ENCODE results near the gene ITGB7. TPM values are rescaled to one million over a fixed set of nuclear protein-coding genes. Genes with fewer than 3 reads are reported as not detected.

The ITGB7 gene
- 0.47 and 1.4 TPM in 2 replicates for total RNA-seq

DNA sequence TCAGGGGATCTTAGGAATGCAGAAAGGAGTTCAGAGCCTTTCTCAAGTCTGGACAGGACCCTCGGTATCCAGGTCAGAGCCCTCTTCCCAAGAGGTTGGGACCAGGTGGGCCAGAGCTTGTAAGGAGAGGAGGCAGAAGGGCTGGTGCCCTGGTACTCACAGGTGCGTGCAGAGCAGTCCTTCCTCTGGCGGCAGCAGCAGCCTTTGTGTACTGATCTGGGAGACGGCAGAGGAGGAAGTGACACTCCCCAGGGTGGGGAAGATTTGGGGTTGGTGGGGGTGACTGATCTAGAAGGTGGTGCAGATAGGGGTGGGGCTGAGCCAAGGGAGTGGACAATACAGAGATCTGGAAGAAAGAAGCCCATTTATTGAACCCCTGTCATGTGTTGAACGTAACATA, at the start of gene ITGB7:
TSS of gene ITGB7 (minus strand) at position 210 of the 400 bp plus-strand sequence. CDS start 6,808 bp downstream, outside the sequence.

GRCh38 chr12:53231921-53232645, 25.0 kb upstream of the ITGB7 start, which contains the start of gene RARG:
Gene RARG, minus strand, starts transcription at chr12:53232209. Its CDS starts 4,664 bp downstream, at chr12:53227545.

DNA sequence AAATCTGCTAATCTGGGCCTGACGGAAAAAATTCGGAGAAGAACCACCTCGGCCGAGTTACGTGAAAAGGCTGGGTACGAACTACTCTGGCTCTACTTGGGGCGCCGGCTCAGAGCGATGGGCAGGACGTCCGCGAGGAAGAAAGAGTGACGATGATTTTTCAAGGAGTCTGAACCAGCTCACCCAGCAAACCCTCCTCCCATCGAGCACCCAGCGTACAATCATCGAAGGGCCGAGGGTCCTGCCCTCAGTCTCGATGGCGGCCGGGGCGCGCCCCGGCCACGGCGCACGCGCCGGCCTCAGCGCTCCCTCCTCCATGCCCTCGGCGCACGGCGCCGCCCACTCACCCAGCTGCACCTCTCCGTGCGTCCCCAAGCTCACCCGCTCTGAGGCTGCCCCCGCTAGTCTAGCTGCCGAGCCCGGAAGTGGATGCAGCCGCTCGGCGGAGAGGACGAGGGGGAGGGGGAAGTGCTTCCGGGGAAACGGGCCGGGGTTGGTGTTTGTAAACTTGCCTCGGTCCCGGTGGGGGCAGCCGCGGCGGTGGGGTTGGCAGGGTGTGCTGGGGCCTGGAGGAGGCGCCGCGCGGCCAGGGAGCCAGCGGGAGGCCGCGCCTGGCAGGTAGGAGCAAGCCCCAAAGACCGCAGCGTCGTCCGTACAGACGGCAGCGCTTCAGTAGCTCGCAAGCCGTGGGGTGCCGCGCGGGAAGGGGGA, 26.7 kb downstream of the ITGB7 start, which contains the start of the genes CSAD and ZNF740:
TSS of gene CSAD (minus strand) at position 706 of the 711 bp plus-strand sequence. CDS start 7,455 bp downstream, outside the sequence.
TSS of gene ZNF740 (plus strand) at position 503 of the 711 bp plus-strand sequence. CDS start 1,262 bp downstream, outside the sequence.

Other genes starting within 250 kb of the ITGB7 start
- gene EIF4B, start 200.8 kb downstream of the ITGB7 start, total RNA-seq = 1,255 and 1,854 TPM in 2 replicates
- gene TNS2, start 157.2 kb downstream of the ITGB7 start, total RNA-seq = 48.2 and 58.6 TPM in 2 replicates
- 18.3 and 22.1 TPM in 2 replicates for gene SPRYD3, start 127.9 kb downstream of the ITGB7 start, total RNA-seq
- 1,620 and 3,493 TPM in 2 replicates for gene IGFBP6, start 109.6 kb downstream of the ITGB7 start, total RNA-seq
- gene SOAT2, start 103.8 kb downstream of the ITGB7 start, total RNA-seq = 0.16 and 0.17 TPM in 2 replicates
- gene ZNF740, start 26.5 kb downstream of the ITGB7 start, total RNA-seq = 14.3 and 16.9 TPM in 2 replicates
- 8.4 and 11.3 TPM in 2 replicates for gene CSAD, start 26.3 kb downstream of the ITGB7 start, total RNA-seq
- gene RARG, start 25.0 kb upstream of the ITGB7 start, total RNA-seq = 32.3 and 35.3 TPM in 2 replicates
- gene ESPL1, start 61.0 kb upstream of the ITGB7 start, total RNA-seq = 0.86 and 1.9 TPM in 2 replicates
- 1,042 and 1,327 TPM in 2 replicates for gene PFDN5, start 88.3 kb upstream of the ITGB7 start, total RNA-seq
- gene MYG1, start 92.4 kb upstream of the ITGB7 start, total RNA-seq = 50.8 and 56.3 TPM in 2 replicates
- 37.8 and 39.4 TPM in 2 replicates for gene AAAS, start 114.4 kb upstream of the ITGB7 start, total RNA-seq
- not detected in 2 replicates for gene SP7, start 129.1 kb upstream of the ITGB7 start, total RNA-seq
- 19.4 and 23.3 TPM in 2 replicates for gene SP1, start 172.9 kb upstream of the ITGB7 start, total RNA-seq
- gene AMHR2, start 216.6 kb upstream of the ITGB7 start, total RNA-seq = not detected in 2 replicates
- 14.6 and 27.1 TPM in 2 replicates for gene PRR13, start 234.5 kb upstream of the ITGB7 start, total RNA-seq
- gene PCBP2, start 244.9 kb upstream of the ITGB7 start, total RNA-seq = 221 and 306 TPM in 2 replicates